WTC11 (cell line): Measurements from ENCODE around the gene TMEM14A. TPM values are rescaled to one million over a fixed set of nuclear protein-coding genes. Genes with fewer than 3 reads are reported as not detected.

Source experiments
- ATAC-seq: fragments of 200-7000 bp; cut with Tn5 transposase; 2 replicates; pipeline ENCODE4 v1.10.0; 2021; ENCODE audit warnings: mild to moderate bottlenecking, moderate library complexity
- CTCF ChIA-PET: fragments of 300-600 bp; sonication (Branson Sonifier 250); formaldehyde crosslinking; loops from one replicate; lab custom pipeline; 2021; ENCODE audit warnings: antibody characterized with exemption; lab: Charles Lee
- POLR2A ChIA-PET: fragments of 350-600 bp; sonication (Branson Sonifier 250); formaldehyde crosslinking; loops from one replicate; lab custom pipeline; 2021; ENCODE audit warnings: antibody characterized with exemption; lab: Charles Lee
- DNase-seq: peaks from one replicate; pipeline ENCODE4 v3.0.0; 2021; ENCODE audit warnings: low spot score
- H3K27ac Mint-ChIP-seq: 2 replicates; pipeline ENCODE4 v1.8.0; 2021; ENCODE audit warnings: mixed read lengths
- H3K27me3 Mint-ChIP-seq: 2 replicates; pipeline ENCODE4 v1.8.0; 2021; ENCODE audit warnings: low read depth, mild to moderate bottlenecking, moderate library complexity, mixed read lengths
- H3K36me3 Mint-ChIP-seq: 2 replicates; pipeline ENCODE4 v1.8.0; 2021; ENCODE audit warnings: mixed read lengths
- H3K4me1 Mint-ChIP-seq: 2 replicates; pipeline ENCODE4 v1.8.0; 2022; ENCODE audit warnings: mixed read lengths
- H3K4me3 Mint-ChIP-seq: 2 replicates; pipeline ENCODE4 v1.8.0; 2021; ENCODE audit warnings: mild to moderate bottlenecking, moderate library complexity, mixed read lengths
- H3K9me3 Mint-ChIP-seq: 2 replicates; pipeline ENCODE4 v1.8.0; 2021; ENCODE audit warnings: mixed read lengths
- AR ChIP-seq: fragments of 250-450 bp; sonication (Bioruptor Pico); IDR thresholded peaks from 2 replicates; pipeline ENCODE4 v1.9.0; 2021; ENCODE audit warnings: mild to moderate bottlenecking
- ATF1 ChIP-seq: sonication (generic); formaldehyde crosslinking; IDR thresholded peaks from 2 replicates; pipeline ENCODE4 v1.8.1; 2023; ENCODE audit warnings: mild to moderate bottlenecking, moderate library complexity, missing genetic modification reagents
- CDX4 ChIP-seq: fragments of 250-450 bp; sonication (Bioruptor Pico); IDR thresholded peaks from 2 replicates; pipeline ENCODE4 v1.9.0; 2021; ENCODE audit warnings: moderate library complexity, mild to moderate bottlenecking, inconsistent platforms, borderline replicate concordance
- CREB1 ChIP-seq: sonication (generic); formaldehyde crosslinking; IDR thresholded peaks from 2 replicates; pipeline ENCODE4 v1.8.0; 2023; ENCODE audit warnings: mild to moderate bottlenecking, missing genetic modification reagents
- CTCF ChIP-seq: fragments of 200-600 bp; IDR thresholded peaks from 2 replicates; pipeline ENCODE4 v1.8.0; 2022; ENCODE audit warnings: antibody characterized with exemption
- FOXP4 ChIP-seq: sonication (generic); formaldehyde crosslinking; IDR thresholded peaks from 2 replicates; pipeline ENCODE4 v1.8.0; 2022; ENCODE audit warnings: mild to moderate bottlenecking, missing genetic modification reagents
- GRHL2 ChIP-seq: fragments of 250-450 bp; sonication (Bioruptor Pico); IDR thresholded peaks from 2 replicates; pipeline ENCODE4 v1.8.0; 2022; ENCODE audit warnings: mild to moderate bottlenecking, moderate library complexity; ENCODE audit not compliant: insufficient replicate concordance, severe bottlenecking
- IRF2 ChIP-seq: sonication (generic); formaldehyde crosslinking; IDR thresholded peaks from 2 replicates; pipeline ENCODE4 v1.8.0; 2022; ENCODE audit warnings: low read depth, missing genetic modification reagents, borderline replicate concordance
- MAX ChIP-seq: sonication (generic); formaldehyde crosslinking; IDR thresholded peaks from 2 replicates; pipeline ENCODE4 v1.8.0; 2022; ENCODE audit warnings: mild to moderate bottlenecking, missing genetic modification reagents
- OVOL2 ChIP-seq: fragments of 250-450 bp; sonication (Bioruptor Pico); IDR thresholded peaks from 2 replicates; pipeline ENCODE4 v1.9.0; 2021; ENCODE audit warnings: mild to moderate bottlenecking, borderline replicate concordance
- ZBTB43 ChIP-seq: sonication (generic); formaldehyde crosslinking; IDR thresholded peaks from 2 replicates; pipeline ENCODE4 v1.8.1; 2023; ENCODE audit warnings: mild to moderate bottlenecking, missing genetic modification reagents
- ZNF121 ChIP-seq: sonication (generic); formaldehyde crosslinking; IDR thresholded peaks from 2 replicates; pipeline ENCODE4 v1.8.0; 2023; ENCODE audit warnings: missing genetic modification reagents
- ZNF138 ChIP-seq: sonication (generic); formaldehyde crosslinking; conservative IDR thresholded peaks from 2 replicates; pipeline ENCODE4 v1.8.1; 2022; ENCODE audit warnings: mild to moderate bottlenecking, moderate library complexity, missing genetic modification reagents
- ZNF263 ChIP-seq: sonication (generic); formaldehyde crosslinking; IDR thresholded peaks from 2 replicates; pipeline ENCODE4 v1.8.1; 2022; ENCODE audit warnings: low read depth, mild to moderate bottlenecking, moderate library complexity, missing genetic modification reagents
- ZNF396 ChIP-seq: fragments of 250-450 bp; sonication (Bioruptor Pico); IDR thresholded peaks from 2 replicates; pipeline ENCODE4 v1.8.0; 2021; ENCODE audit warnings: mild to moderate bottlenecking, moderate library complexity, borderline replicate concordance
- total RNA-seq: library from RNA; stranded (reverse); gene quantifications from 3 replicates; pipeline ENCODE4 v1.2.3, GENCODE V29; 2021
- TF ChIP-seq, protein P1 (sequence below): sonication (generic); formaldehyde crosslinking; IDR thresholded peaks from 2 replicates; pipeline ENCODE4 v1.8.1; 2022; ENCODE audit warnings: low read depth, missing genetic modification reagents, borderline replicate concordance
- TF ChIP-seq, protein P2 (sequence below): sonication (generic); formaldehyde crosslinking; IDR thresholded peaks from 2 replicates; pipeline ENCODE4 v1.8.1; 2023; ENCODE audit warnings: mild to moderate bottlenecking, missing genetic modification reagents, moderate library complexity

The TMEM14A gene
- total RNA-seq, 1 experiment from 2014 or later = 8.7 TPM

- TF ChIP-seq ZBTB43 = no peak
- TF ChIP-seq CTCF = no peak
- TF ChIP-seq, protein P1, sequence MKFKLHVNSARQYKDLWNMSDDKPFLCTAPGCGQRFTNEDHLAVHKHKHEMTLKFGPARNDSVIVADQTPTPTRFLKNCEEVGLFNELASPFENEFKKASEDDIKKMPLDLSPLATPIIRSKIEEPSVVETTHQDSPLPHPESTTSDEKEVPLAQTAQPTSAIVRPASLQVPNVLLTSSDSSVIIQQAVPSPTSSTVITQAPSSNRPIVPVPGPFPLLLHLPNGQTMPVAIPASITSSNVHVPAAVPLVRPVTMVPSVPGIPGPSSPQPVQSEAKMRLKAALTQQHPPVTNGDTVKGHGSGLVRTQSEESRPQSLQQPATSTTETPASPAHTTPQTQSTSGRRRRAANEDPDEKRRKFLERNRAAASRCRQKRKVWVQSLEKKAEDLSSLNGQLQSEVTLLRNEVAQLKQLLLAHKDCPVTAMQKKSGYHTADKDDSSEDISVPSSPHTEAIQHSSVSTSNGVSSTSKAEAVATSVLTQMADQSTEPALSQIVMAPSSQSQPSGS = no peak
- TF ChIP-seq, all 79 proteins: peak for 0
Observed at GRCh38 chr6:52671676-52672075, 763 bp downstream of the TMEM14A start (continued).

GRCh38 chr6:52672412-52673025 lies 1.6 kb downstream of the TMEM14A start:
- no peak overlapping the region for H3K4me3 Mint-ChIP-seq
- CTCF ChIA-PET = interaction anchor here (0.7 to 2.1 kb wide), 3 partner anchors 20 to 265 kb away, joined by 3 to 5 read pairs (median 3); partner anchors contain the start of gene TRAM2
- POLR2A ChIA-PET = no interaction called here

DNA sequence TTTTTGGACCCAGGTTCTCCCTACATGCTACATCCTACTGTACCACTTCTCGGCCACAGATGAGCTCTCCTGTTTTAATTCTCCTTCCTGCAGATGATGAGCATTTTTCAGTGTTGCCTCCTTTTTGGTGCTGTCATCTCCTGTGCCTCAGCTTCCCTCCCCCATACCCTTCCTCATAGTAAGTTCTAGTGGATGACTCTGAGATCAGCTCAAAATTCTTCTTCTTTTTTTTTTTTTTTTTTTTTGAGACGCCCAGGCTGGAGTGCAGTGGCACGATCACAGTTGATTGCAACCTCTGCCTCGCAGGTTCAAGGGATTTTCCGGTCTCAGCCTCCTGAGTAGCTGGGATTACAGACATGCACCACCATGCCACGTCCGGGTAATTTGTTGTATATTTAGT lies 3.8 kb downstream of the TMEM14A start:
- ATAC-seq = no peak
- no peak for TF ChIP-seq OVOL2

More at GRCh38 chr6:52672412-52673025, 1.6 kb downstream of the TMEM14A start:
- H3K36me3 Mint-ChIP-seq = peaks cover 19% of the 10 kb centered on the region
- H3K9me3 Mint-ChIP-seq = no peaks in the 10 kb centered on the region
- no peak for DNase-seq
- ATAC-seq = no peak
- TF ChIP-seq ZNF138 (CRISPR knock-in tag) (no peak), CREB1 (CRISPR knock-in tag) (no peak), MAX (CRISPR knock-in tag) (no peak), ATF1 (CRISPR knock-in tag) (no peak), IRF2 (CRISPR knock-in tag) (no peak)
- peaks cover 29% of the 10 kb centered on the region for H3K4me1 Mint-ChIP-seq
- H3K27ac Mint-ChIP-seq = no peak overlapping the region
- H3K27me3 Mint-ChIP-seq = peaks cover 8% of the 10 kb centered on the region

GRCh38 chr6:52675372-52675771 lies 4.5 kb downstream of the TMEM14A start:
- peak; percentile 4; the same call in 1 of the 2 replicates for ATAC-seq
- Mint-ChIP-seq H3K27me3 (peaks cover 8% of the 10 kb centered on the region), H3K27ac (no peak overlapping the region), H3K9me3 (no peaks in the 10 kb centered on the region), H3K36me3 (peaks cover 16% of the 10 kb centered on the region), H3K4me1 (peaks cover 25% of the 10 kb centered on the region), H3K4me3 (no peak overlapping the region)
- no peak for DNase-seq
- ChIA-PET POLR2A (interaction anchor here (0.7 kb wide), 1 partner anchor 29 kb away, joined by 6 read pairs; no protein-coding TSS in a partner anchor), CTCF (interaction anchor here (0.6 to 1.6 kb wide), 9 partner anchors 9 to 1051 kb away, joined by 3 to 10 read pairs (median 3); partner anchors contain the start of gene EFHC1)
- TF ChIP-seq ZNF121 = no peak
- TF ChIP-seq, protein P2, sequence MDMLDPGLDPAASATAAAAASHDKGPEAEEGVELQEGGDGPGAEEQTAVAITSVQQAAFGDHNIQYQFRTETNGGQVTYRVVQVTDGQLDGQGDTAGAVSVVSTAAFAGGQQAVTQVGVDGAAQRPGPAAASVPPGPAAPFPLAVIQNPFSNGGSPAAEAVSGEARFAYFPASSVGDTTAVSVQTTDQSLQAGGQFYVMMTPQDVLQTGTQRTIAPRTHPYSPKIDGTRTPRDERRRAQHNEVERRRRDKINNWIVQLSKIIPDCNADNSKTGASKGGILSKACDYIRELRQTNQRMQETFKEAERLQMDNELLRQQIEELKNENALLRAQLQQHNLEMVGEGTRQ (CRISPR knock-in tag) = no peak
- TF ChIP-seq ZNF263 = no peak
- TF ChIP-seq ZNF396 = no peak
- no peak for TF ChIP-seq AR
- no peak for TF ChIP-seq GRHL2
- no peak for TF ChIP-seq CDX4 (CRISPR knock-in tag)
- TF ChIP-seq FOXP4 (CRISPR knock-in tag) = no peak

More for the DNA sequence above, 3.8 kb downstream of the TMEM14A start:
- Mint-ChIP-seq H3K27me3 (peaks cover 8% of the 10 kb centered on the region), H3K27ac (no peak overlapping the region), H3K36me3 (peaks cover 16% of the 10 kb centered on the region), H3K4me3 (no peak overlapping the region), H3K9me3 (no peaks in the 10 kb centered on the region), H3K4me1 (peaks cover 29% of the 10 kb centered on the region)
- POLR2A ChIA-PET = interaction anchor here (0.7 kb wide), 2 partner anchors 29 to 50 kb away, joined by 3 to 6 read pairs; no protein-coding TSS in a partner anchor
- CTCF ChIA-PET = interaction anchor here (0.9 to 1.6 kb wide), 9 partner anchors 8 to 267 kb away, joined by 3 to 10 read pairs (median 3); partner anchors contain the start of gene EFHC1
- DNase-seq = no peak
